CD4-positive, alpha-beta T cell treated with Interleukin-6 for 4 hours (primary cell): ENCODE results near the gene ATP6V0A4.
A peak's percentile ranks its signal among the peaks of the same experiment; 100 is the strongest.
"Not testable (repeated sequence)": the region's sequence is repeated elsewhere in the genome, so short reads cannot be mapped to it uniquely, and the experiment has no call there.

Experiments
- DNase-seq: peaks from one replicate; pipeline ENCODE4 v3.0.0-alpha.2; 2020; ENCODE audit warnings: mixed read lengths

Gene ATP6V0A4

GRCh38 chr7:138801256-138801655 lies 3.3 kb upstream of the ATP6V0A4 start:
- no peak for DNase-seq

- no peak for DNase-seq
Observed at GRCh38 chr7:138799336-138800000, 1.5 kb upstream of the ATP6V0A4 start.

GRCh38 chr7:138798836-138799235 lies 840 bp upstream of the ATP6V0A4 start:
- DNase-seq = no peak

GRCh38 chr7:138797046-138797445 lies 950 bp downstream of the ATP6V0A4 start:
- DNase-seq = not testable (repeated sequence)

GRCh38 chr7:138796038-138796615 lies 1.9 kb downstream of the ATP6V0A4 start:
- no peak for DNase-seq

GRCh38 chr7:138785587-138786437 lies 12.2 kb downstream of the ATP6V0A4 start:
- DNase-seq = no peak

GRCh38 chr7:138784692-138785091 lies 13.3 kb downstream of the ATP6V0A4 start:
- DNase-seq = no peak

- DNase-seq = no peak
Observed at GRCh38 chr7:138781004-138781403, 17.0 kb downstream of the ATP6V0A4 start.

- no peak for DNase-seq
Observed at GRCh38 chr7:138776166-138776833, 21.7 kb downstream of the ATP6V0A4 start.

GRCh38 chr7:138773817-138774216 lies 24.2 kb downstream of the ATP6V0A4 start:
- DNase-seq = no peak

- DNase-seq = no peak
Observed at GRCh38 chr7:138773176-138773575, 24.8 kb downstream of the ATP6V0A4 start.

GRCh38 chr7:138770904-138771303 lies 27.1 kb downstream of the ATP6V0A4 start:
- no peak for DNase-seq

- DNase-seq = no peak
Observed at GRCh38 chr7:138768241-138768640, 29.8 kb downstream of the ATP6V0A4 start.

- DNase-seq = no peak
Observed at GRCh38 chr7:138756591-138757242, 41.3 kb downstream of the ATP6V0A4 start.

GRCh38 chr7:138755842-138756590 lies 42.0 kb downstream of the ATP6V0A4 start:
- DNase-seq = no peak

GRCh38 chr7:138755331-138755747 lies 42.7 kb downstream of the ATP6V0A4 start:
- DNase-seq = no peak

GRCh38 chr7:138753610-138754009 lies 44.4 kb downstream of the ATP6V0A4 start:
- DNase-seq = peak; percentile 13

GRCh38 chr7:138753150-138753518 lies 44.9 kb downstream of the ATP6V0A4 start:
- no peak for DNase-seq

- DNase-seq = peak; percentile 96
Observed at GRCh38 chr7:138752518-138753149, 45.4 kb downstream of the ATP6V0A4 start.

- no peak for DNase-seq
Observed at GRCh38 chr7:138750901-138751464, 47.0 kb downstream of the ATP6V0A4 start.

- DNase-seq = no peak
Observed at GRCh38 chr7:138750473-138750872, 47.5 kb downstream of the ATP6V0A4 start.
